HepG2 (cell line): ENCODE data around the gene GDF9. TPM values are rescaled to one million over a fixed set of nuclear protein-coding genes. Genes with fewer than 3 reads are reported as not detected.
A peak's percentile ranks its signal among the peaks of the same experiment; 100 is the strongest.

Source experiments
- CHCHD3 ChIP-seq: sonication (generic); formaldehyde crosslinking; IDR thresholded peaks from 2 replicates; pipeline ENCODE4 v1.8.0; 2022; ENCODE audit warnings: mild to moderate bottlenecking, missing genetic modification reagents, moderate library complexity
- CHD4 ChIP-seq: fragments of 200-600 bp; sonication (generic); IDR thresholded peaks from 2 replicates; pipeline ENCODE4 v1.7.0; 2017; ENCODE audit warnings: mild to moderate bottlenecking, low read length, borderline replicate concordance
- ELF3 ChIP-seq: IDR thresholded peaks from 2 replicates; pipeline ENCODE4 v1.6.1; 2016; ENCODE audit warnings: missing genetic modification reagents, missing compliant biosample characterization
- FOXP4 ChIP-seq: sonication (generic); formaldehyde crosslinking; IDR thresholded peaks from 2 replicates; pipeline ENCODE4 v1.4.0; 2020; ENCODE audit warnings: missing genetic modification reagents
- HNRNPLL ChIP-seq: fragments of 200-400 bp; formaldehyde crosslinking; IDR thresholded peaks from 2 replicates; pipeline ENCODE4 v1.6.1; 2017; ENCODE audit warnings: mild to moderate bottlenecking, low read depth, low read length; ENCODE audit not compliant: poor library complexity, severe bottlenecking
- POGZ ChIP-seq: sonication (generic); formaldehyde crosslinking; IDR thresholded peaks from 2 replicates; pipeline ENCODE4 v1.4.0; 2020; ENCODE audit warnings: mild to moderate bottlenecking, missing genetic modification reagents
- STAT6 ChIP-seq: sonication (generic); formaldehyde crosslinking; IDR thresholded peaks from 2 replicates; pipeline ENCODE4 v1.4.0; 2020; ENCODE audit warnings: missing genetic modification reagents, mild to moderate bottlenecking, borderline replicate concordance
- TRIM24 ChIP-seq: sonication (generic); formaldehyde crosslinking; IDR thresholded peaks from 2 replicates; pipeline ENCODE4 v1.8.0; 2022; ENCODE audit warnings: mild to moderate bottlenecking, missing genetic modification reagents
- ZBED4 ChIP-seq: sonication (generic); formaldehyde crosslinking; IDR thresholded peaks from 2 replicates; pipeline ENCODE4 v1.4.0; 2020; ENCODE audit warnings: missing genetic modification reagents, borderline replicate concordance
- ZBTB42 ChIP-seq: sonication (generic); formaldehyde crosslinking; IDR thresholded peaks from 2 replicates; pipeline ENCODE4 v1.5.0; 2020; ENCODE audit warnings: mild to moderate bottlenecking, missing genetic modification reagents
- ZNF17 ChIP-seq: sonication (generic); formaldehyde crosslinking; IDR thresholded peaks from 2 replicates; pipeline ENCODE4 v1.5.0; 2020; ENCODE audit warnings: mild to moderate bottlenecking, missing genetic modification reagents
- ZNF234 ChIP-seq: sonication (generic); formaldehyde crosslinking; conservative IDR thresholded peaks from 2 replicates; pipeline ENCODE4 v1.5.1; 2020; ENCODE audit warnings: mild to moderate bottlenecking, missing genetic modification reagents
- ZNF24 ChIP-seq: fragments of 450-650 bp; IDR thresholded peaks from 2 replicates; pipeline ENCODE4 v1.6.1; 2017; ENCODE audit warnings: antibody characterized with exemption, mild to moderate bottlenecking
- ZNF605 ChIP-seq: sonication (generic); formaldehyde crosslinking; IDR thresholded peaks from 2 replicates; pipeline ENCODE4 v1.8.0; 2022; ENCODE audit warnings: mild to moderate bottlenecking, missing genetic modification reagents
- ZNF687 ChIP-seq: sonication (generic); formaldehyde crosslinking; IDR thresholded peaks from 2 replicates; pipeline ENCODE4 v1.5.1; 2020; ENCODE audit warnings: mild to moderate bottlenecking, missing genetic modification reagents, moderate library complexity
- ZNF788 ChIP-seq: sonication (generic); formaldehyde crosslinking; IDR thresholded peaks from 2 replicates; pipeline ENCODE4 v1.5.0; 2020; ENCODE audit warnings: mild to moderate bottlenecking, missing genetic modification reagents, borderline replicate concordance
- ZSCAN25 ChIP-seq: sonication (generic); formaldehyde crosslinking; IDR thresholded peaks from 2 replicates; pipeline ENCODE4 v1.8.0; 2022; ENCODE audit warnings: mild to moderate bottlenecking, missing genetic modification reagents
- polyA plus RNA-seq, 8 experiments: library from polyadenylated mRNA; depleted of rRNA in 3 of 8; stranded (reverse) in 7 of 8; unstranded in 1 of 8; fragments of >200 nt; fragmentation: Illumina TruSeq in 4 of 8; extraction: Trizol in 4 of 8; gene quantifications; 2 replicates each; pipeline versions ENCODE4 v1.2.1 to v1.2.3, GENCODE V29; 2011 to 2016; ENCODE audit warnings: low read depth in 4 of 8, missing spikeins in 1 of 8, mixed read lengths in 1 of 8; ENCODE audit not compliant: insufficient read depth in 1 of 8
- total RNA-seq, 5 experiments: library from RNA; depleted of rRNA; stranded (reverse); fragments of >200 nt; fragmentation: Illumina TruSeq; extraction: Trizol; gene quantifications; 2 replicates each; pipeline ENCODE4 v1.2.3, GENCODE V29; 2016; ENCODE audit warnings: low read depth in 1 of 5

GDF9 gene
- total and polyA plus RNA-seq, 2 of the 13 experiments (the other 11 are each of a cell fraction or from before 2014, with no cell fraction given): 0.33 to 0.38 TPM

GRCh38 chr5:132820162-132820754 is 46.0 kb downstream of the GDF9 start (continued):
- no peak for TF ChIP-seq STAT6 (CRISPR knock-in tag)
- no peak for TF ChIP-seq ZNF17 (CRISPR knock-in tag)
- no peak for TF ChIP-seq HNRNPLL
- no peak for TF ChIP-seq ZSCAN25 (CRISPR knock-in tag)
- peak; percentile 46; the same call in 1 of the 2 replicates for TF ChIP-seq ZNF605
- no peak for TF ChIP-seq CHD4
- TF ChIP-seq CHCHD3: no peak
- TF ChIP-seq ZBED4: peak; percentile 28; the same call in 1 of the 2 replicates
- no peak for TF ChIP-seq ZBTB42
- TF ChIP-seq ZNF687 (CRISPR knock-in tag): peak; percentile 74
- TF ChIP-seq ZNF788 (CRISPR knock-in tag): peak; percentile 46; the same call in 1 of the 2 replicates
- TF ChIP-seq FOXP4 (CRISPR knock-in tag): no peak
- no peak for TF ChIP-seq TRIM24 (CRISPR knock-in tag)
- TF ChIP-seq POGZ (CRISPR knock-in tag): no peak
- TF ChIP-seq ELF3 (CRISPR knock-in tag): peak; percentile 54; the same call in 1 of the 2 replicates
- no peak for TF ChIP-seq ZNF24
- no peak for TF ChIP-seq ZNF234
